K562 (cell line): Measurements from ENCODE around the gene B4GALT7. TPM values are rescaled to one million over a fixed set of nuclear protein-coding genes. Genes with fewer than 3 reads are reported as not detected.
A peak's percentile ranks its signal among the peaks of the same experiment; 100 is the strongest.

ENCODE experiments used
- ATAC-seq: fragments of 200-7000 bp; cut with Tn5 transposase; 3 replicates; pipeline ENCODE4 v1.9.1; 2020; ENCODE audit warnings: moderate library complexity
- BruUV-seq: library from RNA; stranded (reverse); fragments of 400-500 nt; replicated peaks from 2 replicates; lab custom pipeline; 2021; lab: Mats Ljungman, UMichigan
- CTCF ChIA-PET: fragments of 300-600 bp; formaldehyde crosslinking; extraction: SDS; loops from one replicate; lab custom pipeline; 2021; ENCODE audit warnings: low intra/inter-chr PET ratio; lab: Yijun Ruan, JAX
- POLR2A ChIA-PET: fragments of 300-600, 350-650 bp; sonication (Branson Sonifier 250); formaldehyde crosslinking; extraction: SDS; loops from one replicate; lab custom pipeline; 2021; ENCODE audit warnings: antibody characterized with exemption, inconsistent platforms; lab: Yijun Ruan, JAX
- DNase-seq, 4 experiments: peaks; one replicate each; pipeline versions ENCODE4 v3.0.0 to v3.0.0-alpha.2; 2011 to 2018; ENCODE audit warnings: low spot score in 3 of 4, mixed read lengths in 3 of 4; ENCODE audit errors: extremely low read depth in 1 of 4
- FAIRE-seq: peaks from 2 replicates; lab custom pipeline; 2011; peaks lifted over from hg19 to GRCh38; lab: Jason Lieb, UNC
- H2AFZ ChIP-seq: 2 replicates; pipeline ENCODE4 v1.6.0; 2011; ENCODE audit warnings: low read depth, low read length, control low read depth, inconsistent platforms
- H3K27ac ChIP-seq: fragments of 200-600 bp; 3 replicates; pipeline ENCODE4 v1.8.0; 2011; ENCODE audit warnings: low read depth, mild to moderate bottlenecking, control low read depth, inconsistent platforms, low read length, moderate library complexity, mixed read lengths; ENCODE audit errors: extremely low read depth
- H3K27me3 ChIP-seq, 2 experiments: fragments of 300-600 bp in 1 of 2; 2 replicates in 1 of 2; 3 replicates in 1 of 2; pipeline versions ENCODE4 v1.6.0 to v1.8.0; 2011; ENCODE audit warnings: inconsistent platforms in 2 of 2, low read length in 2 of 2, mild to moderate bottlenecking in 1 of 2, mixed read lengths in 1 of 2, moderate library complexity in 1 of 2; ENCODE audit not compliant: control insufficient read depth in 2 of 2, insufficient read depth in 2 of 2
- H3K36me3 ChIP-seq: fragments of 300-600 bp; 3 replicates; pipeline ENCODE4 v1.8.0; 2011; ENCODE audit warnings: mild to moderate bottlenecking, low read length, inconsistent platforms; ENCODE audit not compliant: control insufficient read depth, insufficient read depth
- H3K4me1 ChIP-seq, 2 experiments: fragments of 200-600 bp in 1 of 2; replicated peaks in 1 of 2; 2 replicates in 1 of 2; 3 replicates in 1 of 2; pipeline versions ENCODE4 v1.5.1 to v1.8.0; 2011; ENCODE audit warnings: inconsistent platforms in 2 of 2, low read length in 2 of 2, mild to moderate bottlenecking in 1 of 2, mixed read lengths in 1 of 2, moderate library complexity in 1 of 2; ENCODE audit not compliant: control insufficient read depth in 2 of 2, insufficient read depth in 2 of 2
- H3K4me2 ChIP-seq: 2 replicates; pipeline ENCODE4 v1.6.1; 2011; ENCODE audit warnings: low read length, control low read depth, inconsistent platforms, mixed read lengths; ENCODE audit not compliant: insufficient read depth
- H3K4me3 ChIP-seq: fragments of 200-600 bp; sonication (generic), shearing (Covaris generic); 2 replicates; pipeline ENCODE4 v1.5.1; 2016; ENCODE audit warnings: control low read depth, inconsistent platforms
- H3K79me2 ChIP-seq: fragments of 200-600 bp; 3 replicates; pipeline ENCODE4 v1.8.0; 2011; ENCODE audit warnings: low read length, inconsistent platforms; ENCODE audit not compliant: control insufficient read depth, insufficient read depth
- H3K9ac ChIP-seq, 2 experiments: 2 replicates each; pipeline versions ENCODE4 v1.6.0 to v1.6.1; 2011; ENCODE audit warnings: low read depth in 2 of 2, low read length in 2 of 2, control low read depth in 1 of 2, inconsistent platforms in 1 of 2, mild to moderate bottlenecking in 1 of 2, mixed read lengths in 1 of 2; ENCODE audit not compliant: insufficient read depth in 1 of 2
- H3K9me1 ChIP-seq: one replicate; pipeline ENCODE4 v1.6.0; 2011; ENCODE audit warnings: inconsistent platforms, mild to moderate bottlenecking, low read length, moderate library complexity; ENCODE audit not compliant: control insufficient read depth, insufficient read depth
- H3K9me3 ChIP-seq: replicated peaks from 2 replicates; pipeline ENCODE4 v1.5.1; 2011; ENCODE audit warnings: low read depth, low read length, inconsistent platforms; ENCODE audit not compliant: control insufficient read depth, insufficient read depth
- H4K20me1 ChIP-seq: replicated peaks from 2 replicates; pipeline ENCODE4 v1.6.1; 2011; ENCODE audit warnings: low read length, inconsistent platforms, mixed read lengths; ENCODE audit not compliant: control insufficient read depth, insufficient read depth
- EHMT2 ChIP-seq: fragments of 450-650 bp; IDR thresholded peaks from 2 replicates; pipeline ENCODE4 v1.6.1; 2018; ENCODE audit warnings: antibody characterized with exemption
- JUNB ChIP-seq: fragments of 450-650 bp; formaldehyde crosslinking; conservative IDR thresholded peaks from 2 replicates; pipeline ENCODE4 v1.4.0; 2020; ENCODE audit warnings: mild to moderate bottlenecking
- JUND ChIP-seq, 2 experiments: IDR thresholded peaks; 2 replicates in 1 of 2; 3 replicates in 1 of 2; pipeline ENCODE4 v1.6.1; 2011; ENCODE audit warnings: borderline replicate concordance in 2 of 2, low read depth in 2 of 2, low read length in 2 of 2, improper control_type of control experiment in 1 of 2, missing biosample characterization in 1 of 2, missing genetic modification characterization in 1 of 2, missing genetic modification reagents in 1 of 2
- MAX ChIP-seq: sonication (generic); formaldehyde crosslinking; IDR thresholded peaks from 2 replicates; pipeline ENCODE4 v1.9.0; 2022; ENCODE audit warnings: mild to moderate bottlenecking, missing genetic modification reagents
- MGA ChIP-seq: fragments of 450-650 bp; IDR thresholded peaks from 2 replicates; pipeline ENCODE4 v1.6.1; 2016; ENCODE audit warnings: mild to moderate bottlenecking, moderate library complexity
- NCOA2 ChIP-seq, 2 experiments: fragments of 450-650 bp; IDR thresholded peaks; 2 replicates each; pipeline ENCODE4 v1.6.1; 2018; ENCODE audit warnings: mild to moderate bottlenecking in 2 of 2, moderate library complexity in 1 of 2; ENCODE audit not compliant: partially characterized antibody in 2 of 2
- SMAD3 ChIP-seq: fragments of 450-650 bp; formaldehyde crosslinking; conservative IDR thresholded peaks from 2 replicates; pipeline ENCODE4 v1.4.0; 2020; ENCODE audit warnings: mild to moderate bottlenecking
- ZNF174 ChIP-seq: fragments of 250-450 bp; sonication (Bioruptor Pico); IDR thresholded peaks from 2 replicates; pipeline ENCODE4 v1.4.0; 2020; ENCODE audit warnings: mild to moderate bottlenecking
- ZNF384 ChIP-seq: IDR thresholded peaks from 2 replicates; pipeline ENCODE4 v1.6.1; 2012; ENCODE audit warnings: low read depth, low read length, improper control_type of control experiment
- WGBS: fragments of 100-300 bp; shearing (Covaris generic); methylation state at CpG from one replicate; pipeline ENCODE4 v1.1.6; 2016; ENCODE audit warnings: low coverage, mixed read lengths; ENCODE audit not compliant: insufficient coverage; ENCODE audit errors: missing lambda C conversion rate; 5-methylcytosine and 5-hydroxymethylcytosine counted together
- in situ Hi-C: fragments of 300-500 bp; cut with MboI; formaldehyde crosslinking; loops from 4 replicates; pipeline ENCODE4 v1.15.0; 2018; ENCODE audit warnings: inconsistent platforms, mixed read lengths
- intact Hi-C: fragments of 100-400 bp; cut with micrococcal nuclease; formaldehyde crosslinking; loops from 2 replicates; pipeline ENCODE4 v1.14.2; 2022
- polyA plus RNA-seq, 8 experiments: library from polyadenylated mRNA; depleted of rRNA in 4 of 8; stranded (reverse) in 5 of 8; unstranded in 3 of 8; fragments of >200 nt; fragmentation: Nextera tagmentation in 2 of 8; fragmentation: Illumina TruSeq in 1 of 8; extraction: Ambion mirVana in 2 of 8; extraction: Trizol in 1 of 8; gene quantifications; 2 replicates each; pipeline versions ENCODE4 v1.2.1 to v1.2.3, GENCODE V29; 2011 to 2014; ENCODE audit warnings: inconsistent platforms in 1 of 8, missing spikeins in 1 of 8
- total RNA-seq, 7 experiments: library from RNA; depleted of rRNA in 6 of 7; stranded (reverse); fragments of >200 nt in 6 of 7; fragmentation: Illumina TruSeq in 2 of 7; extraction: Trizol in 2 of 7; gene quantifications; 2 replicates each; pipeline versions ENCODE4 v1.2.1 to v1.2.3, GENCODE V29; 2011 to 2021; ENCODE audit warnings: low replicate concordance in 1 of 7

The B4GALT7 gene
- total and polyA plus RNA-seq, 9 of the 15 experiments (the other 6 are each of a cell fraction or from before 2014, with no cell fraction given): 0.34 to 17.7 (median 9.1) TPM

GRCh38 chr5:177568326-177568725 lies 31.6 kb upstream of the B4GALT7 start:
- H3K79me2 ChIP-seq: no peaks in the 10 kb centered on the region
- H3K9ac ChIP-seq: peak overlapping the region in 1 of 2 experiments; percentile 47; a peak in 2 of 4 replicates
- FAIRE-seq: no peak
- H2AFZ ChIP-seq: peak overlapping the region; percentile 5; the same call in 1 of the 2 replicates
- in situ Hi-C loops: no loop called here
- no peaks in the 10 kb centered on the region for H3K9me3 ChIP-seq
- ChIA-PET CTCF (no interaction called here), POLR2A (no interaction called here)
- 29% methylated on average over 7 of the region's 7 CpGs for WGBS
- ATAC-seq: peak; percentile 78
- H3K4me2 ChIP-seq: no peak overlapping the region
- H3K4me1 ChIP-seq: peaks cover 21 to 22% of the 10 kb centered on the region in 2 experiments; a peak in 3 of 5 replicates
- no peaks in the 10 kb centered on the region for H3K36me3 ChIP-seq
- peak; percentile 37 to 65 (median 52) for DNase-seq
- no peaks in the 10 kb centered on the region for H3K9me1 ChIP-seq
- H3K4me3 ChIP-seq: no peak overlapping the region
- BruUV-seq: no TSS peak
- no peaks in the 10 kb centered on the region for H3K27me3 ChIP-seq
- no peaks in the 10 kb centered on the region for H4K20me1 ChIP-seq
- H3K27ac ChIP-seq: no peak overlapping the region
- intact Hi-C loops: no loop called here
- TF ChIP-seq MGA (no peak), MAX (0 out of 2 replicates have a peak, but pooled peaks have one; percentile 17), NCOA2 (IDR thresholded peaks at IDR 0.05; ENCODE audit: partially characterized antibody in 2 of 2) (no peak), ZNF174 (no peak), ZNF384 (peak; percentile 74), EHMT2 (0 out of 2 replicates have a peak, but pooled peaks have one; percentile 26), JUND (IDR thresholded peaks at IDR 0.05; ENCODE audit: borderline replicate concordance, low read depth, low read length) (peak; percentile 47; the same call in 1 of the 2 replicates), JUND (tag; IDR thresholded peaks at IDR 0.05; ENCODE audit: borderline replicate concordance, low read depth, low read length) (no peak), JUNB (CRISPR knock-in tag) (no peak), SMAD3 (no peak)
